Superior temporal gyrus (tissue), 1 donor: Measurements from ENCODE around the gene CDON.
"Not testable (repeated sequence)": the region's sequence is repeated elsewhere in the genome, so short reads cannot be mapped to it uniquely, and the experiment has no call there.

Experiments
- DNase-seq: peaks from one replicate; pipeline ENCODE4 v3.0.0-alpha.2; 2016; ENCODE audit errors: extremely low spot score

Gene CDON

DNA sequence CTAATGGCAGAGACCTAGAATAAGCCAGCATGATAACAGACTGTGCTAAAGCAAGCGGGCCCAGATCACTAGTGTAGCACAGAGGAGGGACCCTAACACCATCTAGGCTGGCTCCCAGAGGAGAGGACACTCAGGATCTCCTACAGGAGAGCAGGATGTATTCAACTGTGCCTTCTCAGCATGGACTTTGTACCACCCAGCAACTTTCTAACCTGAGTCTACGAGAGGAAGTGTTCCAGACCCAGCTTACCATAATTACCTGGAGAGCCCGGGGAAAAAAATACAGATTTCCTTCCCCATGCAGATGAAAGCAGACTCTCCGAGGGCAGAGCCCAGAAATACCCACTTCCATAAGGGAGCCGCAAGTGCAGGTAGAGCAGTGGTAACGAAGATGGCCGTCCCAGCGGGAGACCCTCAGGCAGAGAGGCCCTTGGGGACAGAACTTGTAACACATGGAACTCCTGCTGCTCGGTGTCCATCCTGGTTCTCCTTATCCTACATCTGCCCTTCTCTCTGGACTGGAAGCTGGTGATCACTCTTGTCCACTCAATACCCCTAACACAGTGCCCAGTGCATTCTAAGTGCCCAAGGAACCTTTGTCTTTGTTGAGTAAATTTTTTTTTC lies 138.2 kb downstream of the CDON start:
- no peak for DNase-seq

DNA sequence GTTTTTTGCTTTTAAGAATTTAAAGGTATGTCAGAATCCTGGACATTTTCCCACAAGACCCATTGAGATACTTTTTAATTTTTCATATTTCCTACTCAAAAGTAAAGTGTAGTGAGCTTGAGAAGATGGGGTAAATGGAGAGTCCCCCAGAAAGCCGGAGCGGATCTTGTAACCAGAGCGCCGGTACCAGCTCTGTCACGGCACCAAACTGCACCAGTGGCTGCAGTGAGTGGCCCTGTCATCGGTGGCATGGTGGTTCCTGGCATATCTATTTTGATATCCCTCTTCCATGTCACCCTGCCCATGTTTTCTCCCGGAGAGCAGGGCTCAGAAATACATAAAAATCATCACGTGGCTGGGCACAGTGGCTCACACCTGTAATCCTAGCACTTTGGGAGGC lies 139.0 kb downstream of the CDON start:
- no peak for DNase-seq

DNA sequence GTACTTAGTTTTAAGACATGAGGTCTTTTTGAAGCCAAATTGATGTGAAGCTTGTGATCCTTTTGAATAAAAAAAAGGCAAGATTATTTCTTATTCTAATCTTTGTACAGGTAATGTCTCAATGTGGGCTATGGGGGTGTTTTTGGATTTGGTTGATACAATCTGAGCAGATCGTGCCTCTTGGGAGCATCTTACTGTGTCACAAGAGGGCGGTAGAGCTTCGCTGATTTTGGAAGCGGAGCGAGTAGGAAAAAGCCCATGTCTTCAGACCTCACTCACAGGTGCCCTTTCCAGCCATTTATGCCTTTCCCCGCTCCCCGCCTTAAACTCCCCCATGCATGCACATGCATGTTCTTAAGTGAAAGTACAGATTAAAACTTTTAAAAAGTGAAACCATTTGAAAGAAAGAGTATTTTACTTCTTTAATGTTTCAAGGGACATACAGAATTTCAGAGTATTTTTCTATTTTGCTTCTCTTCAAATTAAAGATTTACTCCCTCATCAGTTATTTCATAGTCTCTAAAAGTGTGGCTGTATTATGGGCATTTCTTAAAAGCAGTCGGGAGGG lies 139.6 kb downstream of the CDON start:
- DNase-seq, result peak; percentile 89

DNA sequence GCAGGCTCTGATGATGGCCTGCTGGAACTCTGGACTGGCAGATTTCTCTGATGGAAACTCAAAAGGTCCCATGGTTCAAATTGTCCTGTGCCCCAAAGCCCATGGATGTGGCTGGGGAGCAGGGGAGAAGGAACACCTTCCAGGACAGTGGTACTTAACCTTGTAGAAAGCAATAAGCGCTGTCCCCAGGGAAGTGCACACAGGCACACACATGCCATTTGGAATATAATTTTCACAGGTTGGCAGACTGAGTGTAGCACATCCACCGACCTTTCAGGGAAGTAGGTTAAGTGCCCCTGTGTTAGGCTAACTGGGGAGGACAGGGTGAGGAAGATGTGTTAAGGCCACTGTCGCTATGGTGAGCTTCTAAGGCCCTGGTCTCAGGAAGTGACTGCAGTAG lies 140.5 kb downstream of the CDON start:
- no peak for DNase-seq

DNA sequence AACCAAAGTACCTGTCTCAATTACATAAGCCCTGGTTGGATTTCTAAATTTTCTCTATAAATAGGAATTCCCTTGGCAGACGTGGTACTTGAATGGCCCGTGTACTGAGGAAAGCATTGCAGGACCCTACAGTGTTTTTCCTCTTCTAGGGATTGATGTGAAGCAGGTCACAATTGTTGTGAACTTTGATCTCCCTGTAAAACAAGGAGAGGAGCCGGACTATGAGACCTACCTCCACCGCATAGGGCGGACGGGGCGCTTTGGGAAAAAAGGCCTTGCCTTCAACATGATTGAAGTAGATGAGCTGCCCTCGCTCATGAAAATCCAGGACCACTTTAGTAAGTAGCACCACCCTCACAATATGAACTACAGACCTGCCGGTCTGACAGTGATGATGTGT lies 141.6 kb downstream of the CDON start:
- no peak for DNase-seq

DNA sequence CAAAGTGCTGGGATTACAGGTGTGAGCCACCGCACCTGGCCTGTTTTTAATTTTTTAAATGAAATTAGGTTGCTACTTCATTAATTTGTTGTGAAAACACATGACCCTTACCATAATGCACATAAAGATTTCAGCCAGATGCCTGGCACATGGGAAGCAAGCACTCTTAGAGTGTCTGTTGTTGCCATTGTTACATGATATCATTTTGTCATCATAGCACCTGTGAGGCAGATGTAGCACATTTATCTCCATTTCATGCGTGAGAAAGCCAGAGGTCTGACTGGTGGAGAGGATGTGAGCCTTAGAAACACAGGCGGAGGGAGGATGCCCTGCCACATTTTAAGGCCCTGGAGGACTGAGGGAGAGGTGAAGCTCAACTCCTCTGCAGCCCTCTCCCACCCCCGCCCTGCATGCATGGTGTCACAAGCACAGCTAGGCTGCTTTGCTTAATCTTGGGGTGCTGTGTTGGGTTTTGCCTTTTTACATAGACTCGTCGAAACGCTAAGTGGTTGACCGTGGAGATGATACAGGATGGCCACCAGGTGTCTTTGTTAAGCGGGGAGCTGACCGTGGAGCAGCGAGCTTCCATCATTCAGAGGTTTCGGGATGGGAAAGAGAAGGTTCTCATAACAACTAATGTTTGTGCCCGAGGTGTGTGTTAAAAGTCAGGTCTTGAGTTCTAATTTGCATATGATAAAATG lies 144.4 kb downstream of the CDON start:
- DNase-seq, result no peak

DNA sequence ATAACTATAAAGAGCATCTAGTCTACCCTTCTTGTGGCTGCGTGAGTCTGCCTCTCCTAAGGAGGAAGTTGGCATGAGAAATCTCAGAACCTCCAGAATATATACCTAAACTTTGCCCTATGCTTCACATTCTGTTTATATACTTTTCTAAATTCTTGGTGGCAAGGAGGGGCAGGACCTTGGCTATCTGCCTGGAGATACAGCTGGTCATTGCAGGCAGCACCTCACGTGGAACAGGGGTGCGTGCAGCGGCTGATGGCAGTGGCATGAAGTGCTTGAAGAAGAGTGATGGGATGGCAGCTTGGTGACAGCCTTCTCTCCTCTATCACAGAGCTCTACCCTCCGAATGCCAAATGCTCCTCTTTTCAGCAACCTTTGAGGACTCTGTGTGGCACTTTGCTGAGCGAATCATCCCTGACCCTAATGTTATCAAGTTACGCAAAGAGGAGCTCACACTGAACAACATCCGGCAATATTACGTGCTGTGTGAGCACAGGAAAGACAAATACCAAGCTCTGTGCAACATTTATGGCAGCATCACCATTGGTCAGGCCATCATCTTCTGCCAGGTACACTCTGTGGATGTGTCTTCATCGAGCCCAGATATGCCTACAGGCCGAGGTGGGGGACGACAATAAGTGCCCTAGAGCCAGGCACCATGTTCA lies 145.9 kb downstream of the CDON start:
- DNase-seq, result no peak

DNA sequence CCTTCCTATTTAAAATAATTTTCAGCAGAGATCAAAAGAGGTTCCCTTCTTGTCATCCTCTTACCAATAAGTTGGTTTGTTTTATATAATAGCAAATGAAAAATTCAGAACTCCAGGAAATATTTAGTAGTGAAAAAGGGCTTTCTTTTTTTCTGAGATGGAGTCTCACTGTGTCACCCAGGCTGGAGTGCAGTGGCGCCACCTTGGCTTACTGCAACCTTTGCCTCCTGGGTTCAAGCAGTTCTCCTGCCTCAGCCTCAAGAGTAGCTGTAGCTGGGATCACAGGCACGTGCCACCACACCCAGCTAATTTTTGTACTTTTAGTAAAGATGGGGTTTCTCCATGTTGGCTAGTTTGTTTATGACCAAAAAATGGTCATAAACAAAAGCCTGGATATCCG lies 148.1 kb downstream of the CDON start:
- not testable (repeated sequence) for DNase-seq

DNA sequence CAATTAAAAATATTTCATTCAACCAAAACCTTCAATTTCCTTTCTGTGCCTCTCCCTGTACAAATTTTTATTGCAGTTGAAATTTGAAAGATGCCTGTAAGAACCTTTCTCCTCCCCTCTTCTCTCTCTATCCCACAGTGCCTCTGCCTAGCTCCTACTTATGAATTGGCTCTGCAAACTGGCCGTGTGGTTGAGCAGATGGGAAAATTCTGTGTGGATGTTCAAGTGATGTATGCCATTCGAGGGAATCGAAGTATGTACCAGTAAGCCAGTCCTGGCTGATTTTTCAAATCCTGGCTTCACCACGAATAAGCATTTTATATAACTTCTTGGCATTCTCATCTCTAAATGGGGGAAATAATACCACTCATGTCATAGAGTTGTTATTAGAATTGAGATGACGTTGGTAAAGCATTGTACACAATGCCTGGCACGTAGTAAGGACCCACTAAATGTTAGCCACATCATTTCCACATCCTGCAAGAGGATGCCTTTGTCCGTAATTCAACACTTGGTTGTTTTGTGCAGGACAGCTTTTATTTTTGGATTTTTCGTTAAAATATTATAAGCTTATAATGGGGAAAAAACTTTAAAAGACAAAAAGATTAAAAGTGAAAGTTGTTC lies 152.3 kb downstream of the CDON start:
- peak; percentile 53 for DNase-seq
